ENCODE results near the gene USP4. TPM values are rescaled to one million over a fixed set of nuclear protein-coding genes. Genes with fewer than 3 reads are reported as not detected.

Gene USP4
- 24.3 and 35.6 TPM in 2 replicates for total RNA-seq

GRCh38 chr3:49339941-49340800, at the start of gene USP4:
TSS of gene USP4 (minus strand) at chr3:49340053. CDS start at chr3:49340024, 29 bp downstream.

GRCh38 chr3:49358217-49358883, 18.5 kb upstream of the USP4 start, which contains the start of gene GPX1:
TSS of gene GPX1 (minus strand) at chr3:49358353. CDS start at chr3:49358278, 75 bp downstream.

GRCh38 chr3:49276475-49277382, 63.1 kb downstream of the USP4 start, which contains the start of gene C3orf62:
TSS of gene C3orf62 (minus strand) at chr3:49277232. CDS start at chr3:49276872, 360 bp downstream.

Other genes starting within 250 kb of the USP4 start
- 82.6 and 82.7 TPM in 2 replicates for gene QRICH1, start 246.0 kb downstream of the USP4 start, total RNA-seq
- gene QARS1, start 235.3 kb downstream of the USP4 start, total RNA-seq = 319 and 442 TPM in 2 replicates
- gene USP19, start 219.2 kb downstream of the USP4 start, total RNA-seq = 64.4 and 72.6 TPM in 2 replicates
- 580 and 1,305 TPM in 2 replicates for gene LAMB2, start 207.0 kb downstream of the USP4 start, total RNA-seq
- gene CCDC71, start 173.7 kb downstream of the USP4 start, total RNA-seq = 21.8 and 31.1 TPM in 2 replicates
- 43.6 and 58.7 TPM in 2 replicates for gene KLHDC8B, start 168.5 kb downstream of the USP4 start, total RNA-seq
- gene C3orf62, start 62.8 kb downstream of the USP4 start, total RNA-seq = 1.3 and 2.3 TPM in 2 replicates
- gene GPX1, start 18.3 kb upstream of the USP4 start, total RNA-seq = 250 and 395 TPM in 2 replicates
- 565 and 822 TPM in 2 replicates for gene RHOA, start 71.9 kb upstream of the USP4 start, total RNA-seq
- 26.6 and 26.8 TPM in 2 replicates for gene TCTA, start 72.4 kb upstream of the USP4 start, total RNA-seq
- 1.2 and 3.2 TPM in 2 replicates for gene AMT, start 82.4 kb upstream of the USP4 start, total RNA-seq
- gene NICN1, start 89.3 kb upstream of the USP4 start, total RNA-seq = 5.1 and 7.4 TPM in 2 replicates
- gene DAG1, start 130.2 kb upstream of the USP4 start, total RNA-seq = 41.3 and 53.8 TPM in 2 replicates
- under 0.01 and 0.17 TPM in 2 replicates for gene BSN, start 214.4 kb upstream of the USP4 start, total RNA-seq